A549 (cell line): ENCODE results near the gene DHX30.
A peak's percentile ranks its signal among the peaks of the same experiment; 100 is the strongest.

Experiments
- JUN ChIP-seq, 2 experiments: fragments of >200 bp; sonication (Bioruptor Twin); formaldehyde crosslinking; IDR thresholded peaks; 2 replicates in 1 of 2; 3 replicates in 1 of 2; pipeline ENCODE4 v1.6.1; 2016 to 2017
- PHF8 ChIP-seq: fragments of 200-600 bp; sonication (generic); IDR thresholded peaks from 2 replicates; pipeline ENCODE4 v1.6.1; 2016; ENCODE audit warnings: low read depth, mild to moderate bottlenecking, antibody characterized with exemption, moderate library complexity, borderline replicate concordance
- POLR2A ChIP-seq: IDR thresholded peaks from 2 replicates; pipeline ENCODE4 v1.6.1; 2012; ENCODE audit warnings: mild to moderate bottlenecking, low read length
- SMC3 ChIP-seq: fragments of >200 bp; sonication (Bioruptor Twin); formaldehyde crosslinking; IDR thresholded peaks from 3 replicates; pipeline ENCODE4 v1.6.1; 2018; ENCODE audit warnings: inconsistent platforms
- ZFP36 ChIP-seq: fragments of 450-650 bp; IDR thresholded peaks from 2 replicates; pipeline ENCODE4 v1.6.1; 2014; ENCODE audit warnings: borderline replicate concordance; ENCODE audit not compliant: partially characterized antibody
- TF ChIP-seq, protein P1 (sequence below): fragments of >200 bp; sonication (Bioruptor Twin); formaldehyde crosslinking; IDR thresholded peaks from 3 replicates; pipeline ENCODE4 v1.5.1; 2016
- TF ChIP-seq, protein P2 (sequence below): fragments of 200-600 bp; sonication (generic); IDR thresholded peaks from 2 replicates; pipeline ENCODE4 v1.6.1; 2016; ENCODE audit warnings: antibody characterized with exemption, mild to moderate bottlenecking, moderate library complexity

- no peak for TF ChIP-seq PHF8
- TF ChIP-seq ZFP36 = no peak
- no peak for TF ChIP-seq SMC3
- no peak for TF ChIP-seq POLR2A
- TF ChIP-seq, protein P1, sequence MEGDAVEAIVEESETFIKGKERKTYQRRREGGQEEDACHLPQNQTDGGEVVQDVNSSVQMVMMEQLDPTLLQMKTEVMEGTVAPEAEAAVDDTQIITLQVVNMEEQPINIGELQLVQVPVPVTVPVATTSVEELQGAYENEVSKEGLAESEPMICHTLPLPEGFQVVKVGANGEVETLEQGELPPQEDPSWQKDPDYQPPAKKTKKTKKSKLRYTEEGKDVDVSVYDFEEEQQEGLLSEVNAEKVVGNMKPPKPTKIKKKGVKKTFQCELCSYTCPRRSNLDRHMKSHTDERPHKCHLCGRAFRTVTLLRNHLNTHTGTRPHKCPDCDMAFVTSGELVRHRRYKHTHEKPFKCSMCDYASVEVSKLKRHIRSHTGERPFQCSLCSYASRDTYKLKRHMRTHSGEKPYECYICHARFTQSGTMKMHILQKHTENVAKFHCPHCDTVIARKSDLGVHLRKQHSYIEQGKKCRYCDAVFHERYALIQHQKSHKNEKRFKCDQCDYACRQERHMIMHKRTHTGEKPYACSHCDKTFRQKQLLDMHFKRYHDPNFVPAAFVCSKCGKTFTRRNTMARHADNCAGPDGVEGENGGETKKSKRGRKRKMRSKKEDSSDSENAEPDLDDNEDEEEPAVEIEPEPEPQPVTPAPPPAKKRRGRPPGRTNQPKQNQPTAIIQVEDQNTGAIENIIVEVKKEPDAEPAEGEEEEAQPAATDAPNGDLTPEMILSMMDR = peak; percentile 33; the same call in 2 of the 3 replicates
- TF ChIP-seq, protein P2, sequence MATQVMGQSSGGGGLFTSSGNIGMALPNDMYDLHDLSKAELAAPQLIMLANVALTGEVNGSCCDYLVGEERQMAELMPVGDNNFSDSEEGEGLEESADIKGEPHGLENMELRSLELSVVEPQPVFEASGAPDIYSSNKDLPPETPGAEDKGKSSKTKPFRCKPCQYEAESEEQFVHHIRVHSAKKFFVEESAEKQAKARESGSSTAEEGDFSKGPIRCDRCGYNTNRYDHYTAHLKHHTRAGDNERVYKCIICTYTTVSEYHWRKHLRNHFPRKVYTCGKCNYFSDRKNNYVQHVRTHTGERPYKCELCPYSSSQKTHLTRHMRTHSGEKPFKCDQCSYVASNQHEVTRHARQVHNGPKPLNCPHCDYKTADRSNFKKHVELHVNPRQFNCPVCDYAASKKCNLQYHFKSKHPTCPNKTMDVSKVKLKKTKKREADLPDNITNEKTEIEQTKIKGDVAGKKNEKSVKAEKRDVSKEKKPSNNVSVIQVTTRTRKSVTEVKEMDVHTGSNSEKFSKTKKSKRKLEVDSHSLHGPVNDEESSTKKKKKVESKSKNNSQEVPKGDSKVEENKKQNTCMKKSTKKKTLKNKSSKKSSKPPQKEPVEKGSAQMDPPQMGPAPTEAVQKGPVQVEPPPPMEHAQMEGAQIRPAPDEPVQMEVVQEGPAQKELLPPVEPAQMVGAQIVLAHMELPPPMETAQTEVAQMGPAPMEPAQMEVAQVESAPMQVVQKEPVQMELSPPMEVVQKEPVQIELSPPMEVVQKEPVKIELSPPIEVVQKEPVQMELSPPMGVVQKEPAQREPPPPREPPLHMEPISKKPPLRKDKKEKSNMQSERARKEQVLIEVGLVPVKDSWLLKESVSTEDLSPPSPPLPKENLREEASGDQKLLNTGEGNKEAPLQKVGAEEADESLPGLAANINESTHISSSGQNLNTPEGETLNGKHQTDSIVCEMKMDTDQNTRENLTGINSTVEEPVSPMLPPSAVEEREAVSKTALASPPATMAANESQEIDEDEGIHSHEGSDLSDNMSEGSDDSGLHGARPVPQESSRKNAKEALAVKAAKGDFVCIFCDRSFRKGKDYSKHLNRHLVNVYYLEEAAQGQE = no peak
- no peak for TF ChIP-seq JUN (IDR thresholded peaks at IDR 0.05)
These were observed 47.0 kb downstream of the DHX30 start for GRCh38 chr3:47849699-47850563.
